Natural killer cell treated with Interleukin-12 subunit alpha and Interleukin-12 subunit beta and Interleukin-15 and Interleukin-18, amount 100 ng/mL, for 72 hours (primary cell): ENCODE data around the gene MYBPC3. TPM values are rescaled to one million over a fixed set of nuclear protein-coding genes. Genes with fewer than 3 reads are reported as not detected.

Experiments used
- ATAC-seq, 2 donors: fragments of 150-1000 bp; cut with Tn5 transposase in 1 of 2; sonication (Bioruptor Pico), chemical (Tn5 transposase) in 1 of 2; 2 replicates each; pipeline ENCODE4 v1.10.0; 2021
- DNase-seq: peaks from one replicate; pipeline ENCODE4 v3.0.0; 2022; ENCODE audit warnings: low spot score
- H3K27ac Mint-ChIP-seq, 2 donors: 1 replicate in 1 of 2; 2 replicates in 1 of 2; pipeline ENCODE4 v1.8.0; 2022; ENCODE audit warnings: mixed read lengths in 2 of 2, mild to moderate bottlenecking in 1 of 2, moderate library complexity in 1 of 2
- H3K27me3 Mint-ChIP-seq, 2 donors: 1 replicate in 1 of 2; 2 replicates in 1 of 2; pipeline ENCODE4 v1.8.0; 2022; ENCODE audit warnings: mixed read lengths in 2 of 2
- H3K36me3 Mint-ChIP-seq: one replicate; pipeline ENCODE4 v1.8.0; 2022; ENCODE audit warnings: mixed read lengths
- H3K4me1 Mint-ChIP-seq, 2 donors: 1 replicate in 1 of 2; 2 replicates in 1 of 2; pipeline ENCODE4 v1.8.0; 2022; ENCODE audit warnings: low read depth in 2 of 2, mixed read lengths in 2 of 2, mild to moderate bottlenecking in 1 of 2
- H3K4me3 Mint-ChIP-seq: one replicate; pipeline ENCODE4 v1.8.0; 2022; ENCODE audit warnings: mixed read lengths
- H3K9me3 Mint-ChIP-seq: 2 replicates; pipeline ENCODE4 v1.8.0; 2022; ENCODE audit warnings: mixed read lengths
- total RNA-seq, 2 donors: library from RNA; stranded (reverse); gene quantifications; one replicate each; pipeline ENCODE4 v1.2.3, GENCODE V29; 2022

MYBPC3 gene
- total RNA-seq = not detected

DNA sequence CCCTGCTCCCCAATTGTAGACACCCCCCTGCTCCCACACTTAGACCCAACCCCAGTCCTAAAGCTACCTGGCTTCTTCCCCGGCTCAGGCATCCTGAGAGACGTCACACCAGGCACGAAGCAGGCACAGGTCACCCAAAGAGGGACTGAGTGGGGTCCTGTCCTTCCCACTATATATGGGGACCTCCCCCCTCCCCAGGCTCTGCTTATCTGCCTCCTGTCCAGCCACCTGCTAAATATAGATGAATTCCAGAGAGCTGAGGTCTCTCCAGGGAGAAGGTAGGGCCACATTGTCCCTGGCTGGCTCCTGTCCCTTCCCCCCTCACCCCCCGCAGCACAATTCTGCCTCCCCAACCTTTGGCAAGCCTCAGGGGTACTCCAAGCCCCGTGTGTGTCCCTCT is at the start of gene MYBPC3:
TSS of gene MYBPC3 (minus strand) at position 147 of the 400 bp plus-strand sequence. CDS start at position 92, 55 bp downstream.
- H3K9me3 Mint-ChIP-seq = no peaks in the 10 kb centered on the region
- H3K27me3 Mint-ChIP-seq = no peaks in the 10 kb centered on the region
- H3K4me1 Mint-ChIP-seq = no peaks in the 10 kb centered on the region
- no peak within 1 kb of the TSS for H3K4me3 Mint-ChIP-seq
- DNase-seq (no peak), ATAC-seq (no peak)
- no peaks in the 10 kb centered on the region for H3K36me3 Mint-ChIP-seq
- no peak within 1 kb of the TSS for H3K27ac Mint-ChIP-seq

DNA sequence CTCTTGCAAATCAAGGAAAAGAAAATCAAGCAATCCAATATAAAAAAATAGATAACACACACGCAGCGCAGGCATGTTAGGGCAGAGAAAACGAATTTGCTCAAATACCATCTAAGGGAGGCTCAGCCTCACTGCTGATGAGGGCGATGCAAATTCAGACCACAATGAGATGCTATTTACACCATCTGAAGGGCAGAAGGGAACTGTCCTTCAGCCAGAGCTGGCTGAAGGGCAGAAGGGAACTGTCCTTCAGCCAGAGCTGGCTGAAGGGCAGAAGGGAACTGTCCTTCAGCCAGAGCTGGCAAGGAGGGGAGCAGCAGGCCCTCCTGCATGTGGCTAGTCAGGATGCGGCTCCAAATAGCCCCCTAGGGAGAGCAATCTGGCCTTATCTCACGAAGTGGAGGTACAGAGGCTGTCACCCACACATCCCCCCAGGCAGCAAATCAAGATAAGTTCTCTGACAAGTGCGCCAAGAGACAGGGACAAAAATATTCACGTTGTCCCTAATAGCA is 48.3 kb upstream of the MYBPC3 start:
- peak overlapping the region; percentile 69 for H3K4me3 Mint-ChIP-seq
- H3K36me3 Mint-ChIP-seq = no peaks in the 10 kb centered on the region
- H3K4me1 Mint-ChIP-seq = peaks cover 5 to 16% of the 10 kb centered on the region in 2 donors
- H3K27me3 Mint-ChIP-seq = no peaks in the 10 kb centered on the region
- peak in 1 of 2 donors; percentile 34 for ATAC-seq
- DNase-seq = no peak
- H3K27ac Mint-ChIP-seq = peak overlapping the region; percentile 51 to 78
- no peaks in the 10 kb centered on the region for H3K9me3 Mint-ChIP-seq

DNA sequence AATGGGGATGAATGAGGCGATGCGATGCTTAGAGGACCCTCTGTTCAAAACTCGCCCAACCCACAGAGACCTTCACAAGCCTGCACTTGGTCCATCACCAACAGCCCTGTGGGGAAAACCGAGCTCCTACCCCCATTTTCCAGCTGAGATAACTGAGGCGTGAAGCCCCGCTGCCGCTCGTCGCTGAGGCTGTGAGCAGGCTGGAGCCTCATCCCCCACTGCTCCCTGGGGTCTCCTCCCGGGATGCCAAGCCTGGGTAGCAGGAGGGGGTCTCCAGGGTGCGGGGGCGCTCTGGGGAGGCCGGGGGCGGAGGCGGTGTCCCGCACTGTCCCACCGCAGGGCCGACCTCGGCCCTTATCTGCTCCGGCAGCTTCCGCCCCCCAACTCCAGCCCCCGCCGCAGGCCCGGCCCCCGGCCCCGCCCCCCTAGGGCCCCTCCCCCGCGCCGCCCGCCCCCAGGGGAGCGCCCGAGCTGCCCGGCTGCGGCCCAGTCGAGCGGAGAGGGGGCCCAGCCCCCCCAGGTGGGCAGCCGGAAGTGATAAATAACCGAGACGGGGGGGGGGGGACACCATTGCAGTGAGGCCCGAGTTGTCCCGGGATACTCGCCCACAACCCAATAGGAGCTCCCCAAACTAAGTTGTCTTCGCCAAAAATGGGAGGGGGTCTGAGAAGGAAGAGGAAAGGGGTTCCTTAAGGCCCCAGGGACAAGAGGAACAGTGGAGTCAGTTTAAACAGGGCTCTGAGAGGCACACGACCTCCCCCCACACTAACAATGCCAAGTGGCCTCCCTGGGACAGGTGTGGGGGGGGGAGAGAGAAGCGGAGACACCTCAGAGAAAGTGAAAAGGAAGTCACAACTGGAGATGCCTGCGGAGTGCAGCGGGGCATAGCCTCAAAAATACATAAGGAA is 47.6 kb upstream of the MYBPC3 start:
- DNase-seq (no peak), ATAC-seq (peak; percentile 83 to 84)
- Mint-ChIP-seq H3K36me3 (no peaks in the 10 kb centered on the region), H3K27ac (peak overlapping the region; percentile 51 to 78), H3K4me3 (peak overlapping the region; percentile 69), H3K9me3 (no peaks in the 10 kb centered on the region), H3K27me3 (no peaks in the 10 kb centered on the region), H3K4me1 (peaks cover 5 to 22% of the 10 kb centered on the region in 2 donors)

DNA sequence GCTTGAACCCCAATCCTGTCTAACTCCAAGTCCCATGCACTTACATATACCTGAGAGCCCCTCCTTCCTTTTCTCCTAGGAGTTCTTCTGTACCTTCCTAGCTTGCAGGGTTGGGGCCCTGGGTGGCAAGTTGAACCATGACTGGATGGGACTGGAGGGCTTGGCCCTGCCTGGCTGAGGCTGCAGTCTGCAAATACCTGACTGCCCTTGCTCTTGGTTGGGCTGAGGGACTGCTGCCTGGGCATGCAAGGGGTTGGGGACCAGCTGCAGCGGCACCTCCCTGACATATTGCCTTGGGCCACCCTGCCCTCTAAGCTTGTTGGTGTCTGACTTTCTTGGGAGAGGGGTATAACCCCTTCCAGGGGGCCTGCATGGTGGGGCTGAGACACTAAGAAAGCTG is 46.0 kb upstream of the MYBPC3 start:
- H3K4me1 Mint-ChIP-seq = peaks cover 5 to 30% of the 10 kb centered on the region in 2 donors
- no peaks in the 10 kb centered on the region for H3K27me3 Mint-ChIP-seq
- H3K27ac Mint-ChIP-seq = no peak overlapping the region
- no peak for ATAC-seq
- H3K4me3 Mint-ChIP-seq = no peak overlapping the region
- no peak for DNase-seq
- no peaks in the 10 kb centered on the region for H3K36me3 Mint-ChIP-seq
- H3K9me3 Mint-ChIP-seq = no peaks in the 10 kb centered on the region

DNA sequence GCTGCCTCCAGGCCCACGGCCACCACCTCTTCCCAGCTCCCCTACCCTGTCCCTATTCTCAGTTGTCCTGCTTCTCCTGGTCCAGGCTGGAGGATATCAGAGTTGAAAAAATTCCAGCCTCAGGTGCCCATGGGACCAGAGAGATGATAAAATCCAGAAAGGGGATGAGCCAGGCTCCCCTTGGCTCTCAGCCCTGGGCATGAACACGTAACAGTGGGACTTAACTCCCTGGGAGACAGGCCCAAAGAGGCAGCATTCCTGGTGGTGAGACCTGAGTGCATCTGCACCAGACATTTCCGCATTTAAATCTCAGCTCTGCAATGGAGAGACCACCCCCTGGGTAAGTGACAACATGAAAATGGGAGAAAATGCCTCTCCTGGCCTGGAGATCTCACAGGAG is 45.5 kb upstream of the MYBPC3 start:
- Mint-ChIP-seq H3K9me3 (no peaks in the 10 kb centered on the region), H3K27ac (no peak overlapping the region), H3K4me1 (peaks cover 5 to 32% of the 10 kb centered on the region in 2 donors), H3K36me3 (no peaks in the 10 kb centered on the region), H3K27me3 (no peaks in the 10 kb centered on the region), H3K4me3 (no peak overlapping the region)
- no peak for ATAC-seq
- no peak for DNase-seq

DNA sequence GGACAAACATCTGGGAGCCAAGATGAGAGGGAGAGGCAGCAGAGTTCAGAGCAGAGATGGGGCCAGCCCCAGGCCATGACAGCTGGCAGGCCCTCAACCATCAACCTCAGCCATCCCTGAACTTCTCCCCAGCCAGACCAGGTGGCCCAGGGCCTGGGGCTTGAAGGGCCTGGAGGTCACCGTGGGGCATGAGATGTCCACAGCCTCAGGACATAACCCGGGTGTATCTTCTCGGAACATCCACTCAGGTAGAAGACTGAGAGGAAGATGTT is 43.5 kb upstream of the MYBPC3 start:
- Mint-ChIP-seq H3K36me3 (no peaks in the 10 kb centered on the region), H3K4me3 (no peak overlapping the region), H3K27ac (peak overlapping the region; percentile 80 to 91), H3K9me3 (no peaks in the 10 kb centered on the region), H3K4me1 (peaks cover 12 to 42% of the 10 kb centered on the region in 2 donors), H3K27me3 (no peaks in the 10 kb centered on the region)
- ATAC-seq = no peak
- DNase-seq = peak; percentile 25

DNA sequence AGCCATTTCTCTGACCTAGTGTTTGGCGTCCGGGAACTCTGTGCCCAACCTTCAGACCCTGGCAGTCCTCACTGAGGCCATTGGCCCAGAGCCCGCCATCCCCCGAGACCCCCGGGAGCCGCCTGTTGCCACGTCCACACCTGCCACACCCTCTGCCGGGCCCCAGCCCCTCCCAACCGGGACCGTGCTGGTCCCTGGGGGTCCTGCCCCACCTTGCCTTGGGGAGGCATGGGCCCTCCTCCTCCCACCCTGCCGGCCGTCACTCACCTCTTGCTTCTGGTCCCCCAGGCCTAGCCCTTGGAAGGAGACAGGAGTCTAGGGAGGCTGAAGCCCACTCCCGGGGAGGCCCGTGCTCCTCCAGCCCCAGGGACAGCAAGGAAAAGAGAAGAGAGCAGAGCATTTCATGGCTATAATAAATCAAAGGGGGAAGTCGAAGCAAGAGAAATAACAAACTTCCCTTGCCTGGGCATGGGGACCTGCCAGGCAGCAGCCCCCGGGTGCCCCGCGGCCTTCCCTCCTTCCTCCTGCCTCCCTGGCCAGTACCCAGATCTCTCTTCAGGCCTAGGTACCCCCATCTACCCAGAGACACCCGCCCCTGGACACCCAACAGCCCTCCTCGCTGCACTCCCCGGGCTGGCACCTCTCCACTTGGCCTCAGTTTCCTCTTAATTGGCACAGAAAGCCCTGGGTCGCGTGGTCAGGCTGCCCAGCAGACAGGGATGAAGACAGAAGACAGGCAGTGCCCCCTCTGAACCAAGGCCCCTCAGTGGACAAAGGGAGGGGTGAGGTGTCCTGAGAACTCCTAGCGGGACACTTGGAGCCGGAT is 42.9 kb upstream of the MYBPC3 start:
- peak overlapping the region; percentile 34 for H3K4me3 Mint-ChIP-seq
- peaks cover 14 to 43% of the 10 kb centered on the region in 2 donors for H3K4me1 Mint-ChIP-seq
- H3K27me3 Mint-ChIP-seq = no peaks in the 10 kb centered on the region
- peak overlapping the region; percentile 80 to 91 for H3K27ac Mint-ChIP-seq
- H3K9me3 Mint-ChIP-seq = no peaks in the 10 kb centered on the region
- H3K36me3 Mint-ChIP-seq = no peaks in the 10 kb centered on the region
- ATAC-seq = peak in 1 of 2 donors; percentile 1
- DNase-seq = no peak

DNA sequence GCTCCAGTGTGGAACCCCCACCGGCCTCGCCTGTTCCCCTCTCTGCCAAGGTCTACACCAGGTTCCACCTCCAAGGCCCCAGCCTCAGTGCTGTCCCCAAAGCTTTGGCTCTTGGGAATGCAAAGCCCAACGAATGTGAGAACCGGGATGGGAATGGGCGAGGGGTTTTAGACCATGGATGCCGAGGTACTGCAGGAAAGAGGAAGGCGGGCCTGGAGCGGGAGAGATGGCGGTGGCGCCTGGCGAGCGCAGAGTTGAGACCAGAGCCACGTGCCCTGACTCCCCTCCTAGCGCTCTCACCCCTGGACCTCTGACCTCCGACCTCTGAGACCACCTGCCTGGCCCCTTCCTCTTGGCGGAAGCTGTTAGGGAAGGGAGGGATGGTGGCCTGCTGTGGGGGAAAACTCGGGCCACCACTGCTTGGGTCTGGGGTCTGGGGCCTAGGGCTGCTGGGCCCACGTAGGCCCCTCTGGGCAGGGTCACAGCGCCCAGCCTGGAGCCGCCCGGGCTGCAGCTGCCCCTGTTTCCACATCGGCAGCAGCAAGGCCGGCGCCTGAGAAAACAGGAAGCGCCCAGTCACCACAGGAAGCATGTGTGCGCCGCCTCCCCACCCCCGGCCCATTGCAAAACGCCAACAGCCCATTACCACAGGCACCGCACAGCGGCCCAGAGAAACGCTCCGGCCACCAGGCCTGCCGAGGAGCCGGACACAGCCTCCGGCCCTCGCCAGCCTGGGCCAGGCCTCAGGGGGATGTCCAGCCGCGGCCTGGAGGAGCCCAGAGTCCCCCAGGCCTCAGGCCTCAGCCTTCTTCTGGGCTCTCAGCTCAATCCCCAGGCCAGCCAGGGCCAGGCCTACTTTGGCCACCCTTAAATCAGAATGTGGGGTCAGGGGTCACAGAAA is 42.1 kb upstream of the MYBPC3 start:
- Mint-ChIP-seq H3K27me3 (no peaks in the 10 kb centered on the region), H3K36me3 (no peaks in the 10 kb centered on the region), H3K4me3 (peak overlapping the region; percentile 39), H3K9me3 (no peaks in the 10 kb centered on the region), H3K4me1 (peaks cover 20 to 46% of the 10 kb centered on the region in 2 donors), H3K27ac (peak overlapping the region; percentile 80 to 91)
- peak; percentile 90 to 94 for ATAC-seq
- DNase-seq = peak; percentile 86

DNA sequence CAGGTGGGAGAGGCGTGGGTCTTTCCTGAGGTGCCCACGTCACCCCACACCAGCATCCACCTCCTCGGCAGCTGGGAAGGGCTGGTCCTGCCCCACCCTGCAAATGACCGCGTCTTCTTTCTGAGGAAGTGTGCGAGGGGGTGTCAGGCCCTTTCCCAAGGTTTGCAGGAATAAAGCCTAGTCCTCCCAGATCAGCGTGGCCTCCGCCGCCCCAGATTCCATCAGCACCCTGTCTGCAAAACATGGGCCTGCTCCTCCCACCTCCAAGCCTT is 41.5 kb upstream of the MYBPC3 start:
- peak overlapping the region; percentile 80 to 91 for H3K27ac Mint-ChIP-seq
- no peaks in the 10 kb centered on the region for H3K9me3 Mint-ChIP-seq
- H3K27me3 Mint-ChIP-seq = no peaks in the 10 kb centered on the region
- peaks cover 25 to 51% of the 10 kb centered on the region in 2 donors for H3K4me1 Mint-ChIP-seq
- H3K36me3 Mint-ChIP-seq = no peaks in the 10 kb centered on the region
- ATAC-seq (no peak), DNase-seq (no peak)
- H3K4me3 Mint-ChIP-seq = peak overlapping the region; percentile 39

DNA sequence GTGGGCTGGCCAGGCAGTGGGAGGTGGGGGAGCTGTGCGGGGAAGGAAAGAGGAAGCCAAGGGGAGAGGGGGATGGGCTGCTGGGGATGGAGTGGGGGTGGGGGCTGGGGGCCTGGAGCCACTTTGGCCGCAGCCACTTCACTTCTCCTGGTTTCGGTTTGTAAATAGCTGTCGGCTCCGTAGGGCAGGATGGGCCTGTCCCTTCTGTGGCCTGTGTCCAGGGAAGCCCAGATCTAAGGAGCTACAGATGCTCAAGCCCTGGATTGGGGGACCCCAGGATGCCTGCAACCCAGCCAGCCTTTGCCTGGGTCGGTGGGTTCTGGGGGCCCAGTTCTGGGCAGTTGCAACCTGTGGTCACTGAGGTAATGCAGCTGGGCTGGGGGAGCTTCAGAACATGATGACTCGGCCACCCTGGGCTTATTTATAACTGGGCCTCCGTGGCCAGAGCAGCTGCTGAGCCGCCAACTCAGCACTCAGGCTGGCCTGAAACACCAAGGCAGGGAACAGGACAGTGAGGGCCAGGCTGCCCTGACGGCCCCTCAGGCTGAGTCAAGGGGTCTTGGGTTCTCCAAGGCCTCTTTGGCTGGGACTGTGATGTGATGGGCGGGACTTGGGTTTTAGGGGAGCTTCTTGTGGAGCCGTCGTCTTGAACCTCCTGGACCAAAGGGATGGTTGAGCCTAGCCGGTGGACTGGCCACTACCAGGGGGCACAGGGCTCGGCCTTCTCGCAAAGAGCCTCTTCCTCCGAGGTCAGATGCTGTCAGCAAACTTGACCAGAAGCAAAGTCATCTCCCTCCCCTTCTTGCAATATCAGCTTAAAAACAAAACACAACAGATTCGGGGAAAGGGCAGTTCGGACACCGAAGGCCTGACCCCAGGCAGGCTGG is 40.9 kb upstream of the MYBPC3 start:
- ATAC-seq (no peak), DNase-seq (no peak)
- H3K27me3 Mint-ChIP-seq = no peaks in the 10 kb centered on the region
- peaks cover 27 to 57% of the 10 kb centered on the region in 2 donors for H3K4me1 Mint-ChIP-seq
- H3K36me3 Mint-ChIP-seq = no peaks in the 10 kb centered on the region
- no peaks in the 10 kb centered on the region for H3K9me3 Mint-ChIP-seq
- H3K27ac Mint-ChIP-seq = peak overlapping the region; percentile 80 to 91
- H3K4me3 Mint-ChIP-seq = no peak overlapping the region

DNA sequence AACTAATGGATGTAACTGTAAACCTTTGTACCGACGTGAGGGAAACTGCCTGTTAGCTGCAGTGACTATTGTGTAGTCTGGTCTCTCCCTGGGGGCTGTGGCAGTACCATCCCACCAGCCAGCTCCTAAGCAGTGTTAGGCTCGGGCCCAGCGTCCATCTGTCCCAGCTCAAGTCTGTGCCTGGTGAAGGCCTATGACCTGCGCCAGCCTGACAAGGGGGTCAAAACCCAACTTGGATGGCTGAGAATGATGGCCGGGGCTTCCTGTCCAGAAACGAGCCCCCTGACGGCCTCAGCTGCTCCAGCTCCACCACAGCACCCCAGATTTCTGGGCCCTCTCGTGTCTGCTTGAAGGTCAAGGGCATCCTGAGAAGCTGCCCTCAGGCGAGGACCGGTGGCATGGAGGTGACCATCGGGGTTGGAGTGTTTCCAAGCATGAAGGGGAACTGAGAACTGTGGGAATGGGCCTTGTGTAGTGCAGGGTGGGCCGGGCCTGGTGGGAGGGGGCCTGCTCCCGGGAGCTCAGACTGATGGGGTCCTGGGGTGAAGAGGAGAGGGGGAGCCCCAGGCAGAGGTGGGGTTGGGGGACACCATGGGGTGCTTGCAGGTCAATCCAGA is 40.2 kb upstream of the MYBPC3 start:
- no peaks in the 10 kb centered on the region for H3K9me3 Mint-ChIP-seq
- ATAC-seq (no peak), DNase-seq (no peak)
- H3K27ac Mint-ChIP-seq = peak overlapping the region; percentile 35 to 54
- H3K36me3 Mint-ChIP-seq = no peaks in the 10 kb centered on the region
- H3K27me3 Mint-ChIP-seq = no peaks in the 10 kb centered on the region
- peaks cover 34 to 64% of the 10 kb centered on the region in 2 donors for H3K4me1 Mint-ChIP-seq
- no peak overlapping the region for H3K4me3 Mint-ChIP-seq

DNA sequence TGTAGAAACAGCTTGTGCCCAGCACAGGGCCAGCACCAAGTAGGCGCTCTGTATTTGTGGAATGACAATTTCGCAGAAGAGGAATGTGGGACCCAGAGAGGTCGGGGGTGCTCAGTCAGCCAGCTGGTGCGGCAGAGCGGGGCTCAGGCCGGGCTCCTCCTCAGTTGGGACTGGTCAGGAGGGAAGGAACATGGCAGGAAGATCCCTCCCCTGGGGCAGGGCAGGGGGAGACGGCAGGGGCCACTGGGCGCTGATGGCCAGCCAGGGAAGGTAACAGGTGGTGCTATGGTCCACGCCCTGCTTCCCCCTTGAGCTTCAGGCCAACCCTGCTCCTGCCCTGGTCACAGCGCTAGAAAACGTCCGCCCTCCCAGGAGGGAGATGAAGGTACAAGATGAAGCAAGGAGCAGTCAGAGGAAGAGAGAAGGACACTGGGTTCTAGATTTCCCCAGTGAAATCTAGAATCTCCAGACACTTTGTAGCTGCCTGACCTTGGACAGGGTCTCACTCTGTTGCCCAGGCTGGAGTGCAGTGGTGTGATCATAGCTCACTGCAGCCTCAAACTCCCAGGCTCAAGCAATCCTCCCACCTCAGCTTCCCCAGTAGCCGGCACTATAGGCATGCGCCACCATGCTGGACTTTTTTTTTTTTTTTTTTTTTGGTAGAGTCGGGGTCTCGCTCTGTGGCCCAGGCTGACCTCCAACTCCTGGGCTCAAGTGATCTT is 39.4 kb upstream of the MYBPC3 start:
- Mint-ChIP-seq H3K27ac (peak overlapping the region; percentile 49 to 54), H3K4me1 (peaks cover 34 to 62% of the 10 kb centered on the region in 2 donors)

More for the DNA sequence above, 39.4 kb upstream of the MYBPC3 start:
- no peak for DNase-seq
- Mint-ChIP-seq H3K27me3 (no peaks in the 10 kb centered on the region), H3K9me3 (no peaks in the 10 kb centered on the region), H3K4me3 (no peak overlapping the region), H3K36me3 (no peaks in the 10 kb centered on the region)
- ATAC-seq = no peak
